ENCODE measurements around the gene NEK10.
A peak's percentile ranks its signal among the peaks of the same experiment; 100 is the strongest.
"Not testable (repeated sequence)": the region's sequence is repeated elsewhere in the genome, so short reads cannot be mapped to it uniquely, and the experiment has no call there.

Gene NEK10, protein sequence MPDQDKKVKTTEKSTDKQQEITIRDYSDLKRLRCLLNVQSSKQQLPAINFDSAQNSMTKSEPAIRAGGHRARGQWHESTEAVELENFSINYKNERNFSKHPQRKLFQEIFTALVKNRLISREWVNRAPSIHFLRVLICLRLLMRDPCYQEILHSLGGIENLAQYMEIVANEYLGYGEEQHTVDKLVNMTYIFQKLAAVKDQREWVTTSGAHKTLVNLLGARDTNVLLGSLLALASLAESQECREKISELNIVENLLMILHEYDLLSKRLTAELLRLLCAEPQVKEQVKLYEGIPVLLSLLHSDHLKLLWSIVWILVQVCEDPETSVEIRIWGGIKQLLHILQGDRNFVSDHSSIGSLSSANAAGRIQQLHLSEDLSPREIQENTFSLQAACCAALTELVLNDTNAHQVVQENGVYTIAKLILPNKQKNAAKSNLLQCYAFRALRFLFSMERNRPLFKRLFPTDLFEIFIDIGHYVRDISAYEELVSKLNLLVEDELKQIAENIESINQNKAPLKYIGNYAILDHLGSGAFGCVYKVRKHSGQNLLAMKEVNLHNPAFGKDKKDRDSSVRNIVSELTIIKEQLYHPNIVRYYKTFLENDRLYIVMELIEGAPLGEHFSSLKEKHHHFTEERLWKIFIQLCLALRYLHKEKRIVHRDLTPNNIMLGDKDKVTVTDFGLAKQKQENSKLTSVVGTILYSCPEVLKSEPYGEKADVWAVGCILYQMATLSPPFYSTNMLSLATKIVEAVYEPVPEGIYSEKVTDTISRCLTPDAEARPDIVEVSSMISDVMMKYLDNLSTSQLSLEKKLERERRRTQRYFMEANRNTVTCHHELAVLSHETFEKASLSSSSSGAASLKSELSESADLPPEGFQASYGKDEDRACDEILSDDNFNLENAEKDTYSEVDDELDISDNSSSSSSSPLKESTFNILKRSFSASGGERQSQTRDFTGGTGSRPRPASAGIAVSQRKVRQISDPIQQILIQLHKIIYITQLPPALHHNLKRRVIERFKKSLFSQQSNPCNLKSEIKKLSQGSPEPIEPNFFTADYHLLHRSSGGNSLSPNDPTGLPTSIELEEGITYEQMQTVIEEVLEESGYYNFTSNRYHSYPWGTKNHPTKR

DNA sequence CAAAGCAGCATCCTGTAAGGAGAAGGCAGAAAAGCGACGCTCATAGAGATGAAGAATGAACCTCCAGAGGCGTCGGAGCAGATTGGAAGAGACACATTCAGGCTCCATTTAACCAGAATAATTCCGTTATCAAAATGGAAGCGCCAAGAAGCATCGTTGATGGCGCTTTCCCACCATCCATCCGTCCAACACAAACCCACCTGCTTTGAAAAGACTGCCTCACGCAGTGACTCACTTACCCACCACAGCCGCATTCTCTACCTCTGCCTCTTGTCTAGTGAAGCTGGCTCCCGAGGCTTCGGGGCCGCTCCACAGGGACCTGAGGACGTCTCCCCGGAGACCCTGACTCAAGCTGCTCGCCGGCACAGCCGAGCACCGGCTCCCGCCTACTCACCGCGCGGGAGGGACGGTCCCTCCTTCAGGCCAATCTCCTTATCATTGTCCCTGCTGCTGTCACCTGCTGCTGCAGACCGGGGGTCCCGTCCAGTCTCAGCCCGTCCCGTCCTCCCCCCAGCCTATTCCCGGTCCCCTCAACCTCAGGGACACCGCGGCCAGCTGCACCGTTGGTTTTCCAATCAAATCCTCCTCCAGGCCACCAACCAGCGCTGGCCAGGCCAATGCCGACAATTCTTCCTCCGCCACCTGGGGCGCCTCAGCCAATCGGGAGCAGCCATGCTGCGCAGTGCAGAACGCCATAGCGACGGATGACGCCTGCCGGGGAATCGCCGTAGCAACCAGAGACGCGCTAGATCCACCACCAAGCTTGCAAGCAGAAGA is at the start of gene NEK10:
TSS of gene NEK10 (minus strand) at position 553 of the 777 bp plus-strand sequence. CDS start 16,501 bp downstream, outside the sequence.
- no peak for DNase-seq (ENCODE audit: low read depth)

DNA sequence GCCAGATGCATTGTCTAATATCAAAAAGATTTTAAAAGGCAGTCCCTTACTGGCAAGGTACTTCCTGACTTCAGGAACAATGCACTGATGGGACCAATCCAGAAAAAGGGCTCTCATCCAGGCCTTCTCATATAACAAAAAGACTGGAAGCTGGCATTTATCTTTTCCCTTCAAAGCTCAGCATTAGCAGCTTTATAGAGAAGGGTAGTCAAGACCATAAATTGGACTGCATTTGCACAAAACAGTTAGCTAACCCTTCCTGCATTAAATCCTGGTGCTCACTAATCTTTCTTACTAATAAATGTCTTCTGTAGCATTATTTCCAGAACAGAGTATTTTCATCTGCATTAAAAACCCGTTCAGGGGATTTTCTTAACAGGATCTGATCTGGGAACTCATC is 46.0 kb upstream of the NEK10 start:
- no peak for DNase-seq (ENCODE audit: low read depth)

DNA sequence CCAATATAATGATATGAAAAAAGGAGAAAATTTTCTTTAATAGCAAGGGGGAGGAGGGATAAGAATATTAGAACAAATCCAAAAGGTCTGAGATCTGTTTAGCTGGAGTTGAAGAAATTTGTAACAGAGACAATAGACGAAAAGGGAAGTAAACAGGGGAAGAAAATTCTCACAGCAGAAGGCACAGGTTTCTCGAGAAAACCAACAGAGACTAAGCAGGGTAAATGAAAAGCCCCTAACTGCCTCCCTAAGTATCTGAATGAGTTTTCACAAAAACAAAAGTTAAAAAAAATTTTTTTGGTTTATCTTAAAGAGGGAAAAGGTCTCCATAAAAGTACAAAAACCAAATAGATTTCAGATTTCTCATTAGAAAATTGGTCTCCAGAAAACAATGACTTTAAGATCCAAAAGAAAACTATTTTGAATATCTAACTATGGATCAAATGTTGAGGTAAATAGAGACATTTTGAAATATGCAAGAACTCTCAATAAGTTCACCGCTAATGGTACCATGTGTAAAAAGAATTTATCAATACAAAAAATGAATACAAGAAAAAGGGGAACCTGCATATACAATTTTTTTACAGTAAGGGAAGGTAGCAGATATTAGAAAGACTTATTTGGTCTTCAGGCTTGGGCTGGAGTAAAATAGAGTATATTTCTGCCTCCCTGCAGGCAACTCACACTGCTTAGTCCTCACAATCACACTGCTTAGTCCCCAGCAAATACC is 23.9 kb upstream of the NEK10 start:
- DNase-seq (ENCODE audit: low read depth) = no peak

DNA sequence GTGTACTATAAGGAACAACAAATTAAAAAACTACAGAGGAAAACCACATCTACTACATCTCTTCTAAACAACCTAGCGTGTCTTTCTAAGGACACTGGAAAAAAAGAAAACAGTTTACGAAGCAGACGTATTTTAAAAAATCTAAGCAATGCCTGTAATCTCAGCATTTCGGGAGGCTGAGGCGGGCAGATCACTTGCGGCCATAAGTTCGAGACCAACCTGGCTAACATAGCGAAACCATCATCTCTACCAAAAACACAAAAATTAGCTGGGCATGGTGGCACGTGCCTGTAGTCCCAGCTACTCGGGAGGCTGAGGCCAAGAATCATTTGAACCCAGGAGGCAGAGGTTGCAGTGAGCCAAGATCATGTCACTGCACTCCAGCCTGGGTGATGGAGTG is 23.2 kb upstream of the NEK10 start:
- DNase-seq (ENCODE audit: low read depth) = not testable (repeated sequence)

DNA sequence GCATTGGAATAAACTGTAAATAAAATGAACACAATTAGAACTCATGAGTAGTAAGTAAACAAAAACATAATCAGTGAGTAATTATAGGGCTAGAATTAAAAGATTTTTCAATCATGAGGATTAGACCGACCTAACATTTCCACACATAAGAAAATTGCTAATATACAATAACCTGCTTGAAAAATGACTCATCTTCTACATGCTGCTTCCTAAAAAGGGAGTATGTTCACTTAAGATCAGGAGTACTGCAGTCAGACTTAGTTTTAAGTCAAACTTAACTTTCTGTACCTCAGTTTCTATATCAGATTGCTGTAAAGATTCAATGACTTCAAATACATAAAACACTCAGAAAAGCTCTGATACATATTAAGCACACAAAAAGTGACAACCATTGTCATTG is 22.6 kb upstream of the NEK10 start:
- no peak for DNase-seq (ENCODE audit: low read depth)

DNA sequence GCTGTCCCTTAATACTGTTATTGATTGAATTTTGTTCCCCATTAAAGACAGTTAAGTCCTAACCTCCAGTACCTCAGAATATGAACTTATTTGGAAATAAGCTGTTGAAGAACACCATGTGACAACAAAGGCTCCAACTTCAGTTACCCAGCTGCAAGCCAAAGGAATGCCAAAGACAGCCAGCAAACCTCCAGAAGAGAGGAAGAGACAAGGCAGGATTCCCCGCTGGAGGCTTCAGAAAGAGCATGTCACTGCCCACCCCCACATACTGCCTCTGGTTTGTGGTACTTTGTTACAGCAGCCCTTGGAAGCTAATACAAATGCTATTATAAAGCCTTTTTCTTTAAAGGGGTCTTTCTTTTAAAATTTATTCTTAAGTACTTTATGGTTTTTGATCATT is 18.4 kb upstream of the NEK10 start:
- DNase-seq (ENCODE audit: low read depth) = no peak

DNA sequence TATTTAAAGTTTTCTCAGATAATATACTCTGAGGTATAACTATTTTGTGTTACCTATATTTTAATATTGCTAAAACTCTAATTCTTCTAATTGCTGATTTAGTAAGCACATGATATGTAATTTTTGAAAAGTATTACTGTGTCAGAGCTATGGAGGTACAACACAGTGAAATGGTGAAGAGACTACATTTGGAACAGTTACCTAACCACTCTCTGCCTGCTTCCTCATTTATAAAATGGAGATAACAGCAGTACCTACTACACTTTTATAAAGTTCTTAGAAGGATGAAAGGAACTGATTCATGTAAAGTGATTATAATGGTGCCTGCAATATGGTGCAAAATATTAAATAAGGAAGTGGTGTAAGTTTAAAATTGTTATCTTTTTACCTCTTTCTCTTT is 16.3 kb upstream of the NEK10 start:
- no peak for DNase-seq (ENCODE audit: low read depth)

DNA sequence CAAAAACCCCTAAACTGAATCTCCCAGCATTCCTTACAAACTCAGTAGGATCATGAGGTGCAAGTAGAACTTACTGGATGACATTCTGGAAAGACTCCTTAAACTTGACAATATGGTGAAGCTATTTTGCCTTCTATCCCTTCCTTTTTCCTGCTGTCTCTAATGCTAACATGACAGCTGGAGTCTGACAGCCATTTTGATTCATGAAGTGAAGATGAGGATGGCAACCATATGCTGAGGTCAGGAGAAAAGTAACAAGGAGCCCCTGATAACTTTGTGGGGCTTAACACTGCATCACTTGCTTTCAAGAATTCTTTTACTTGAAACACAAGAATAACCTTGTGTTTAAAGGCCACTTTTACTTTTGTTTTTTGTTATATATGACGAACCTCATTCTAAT is 15.0 kb upstream of the NEK10 start:
- DNase-seq (ENCODE audit: low read depth) = no peak

DNA sequence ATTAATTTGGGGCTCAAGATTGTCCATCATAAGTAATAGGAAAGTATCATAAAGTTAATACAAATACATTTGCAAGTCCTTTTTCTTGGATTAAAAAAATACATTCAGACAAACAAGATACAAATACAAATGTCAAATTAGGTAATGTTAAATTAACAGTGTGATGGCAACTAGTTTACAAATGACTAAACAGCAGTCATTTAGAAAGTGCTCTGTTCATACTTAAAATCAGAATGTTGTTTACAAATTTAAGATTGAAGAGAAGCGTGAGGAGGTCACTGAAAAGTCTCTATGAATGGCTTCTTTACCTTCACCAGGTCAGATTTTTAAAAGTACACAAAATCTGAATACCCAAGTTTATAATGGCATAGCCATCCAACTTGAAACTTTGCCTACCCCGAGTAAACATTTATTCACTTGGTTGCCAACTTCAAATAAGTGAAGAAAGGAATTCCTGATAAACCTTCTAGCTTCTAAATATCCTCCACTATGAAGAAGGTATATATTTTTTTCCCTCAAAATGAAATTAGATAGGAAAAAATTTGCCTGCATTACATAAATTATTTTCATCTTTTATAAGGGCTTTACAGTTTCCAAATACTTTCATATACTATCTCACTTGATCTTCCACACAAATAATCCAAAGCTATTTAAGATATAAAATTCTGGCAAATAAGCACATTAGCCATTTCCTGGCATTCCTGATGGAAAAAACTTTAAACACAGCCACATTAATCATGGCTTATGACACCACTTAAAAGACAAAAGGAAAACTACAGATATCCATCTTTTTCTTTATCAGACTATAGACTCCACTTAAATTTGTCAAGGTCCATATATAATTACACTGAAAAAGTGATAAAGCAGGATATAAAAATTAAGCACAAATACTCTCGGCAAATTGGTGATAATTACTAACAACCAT is 11.5 kb upstream of the NEK10 start:
- DNase-seq (ENCODE audit: low read depth) = no peak

DNA sequence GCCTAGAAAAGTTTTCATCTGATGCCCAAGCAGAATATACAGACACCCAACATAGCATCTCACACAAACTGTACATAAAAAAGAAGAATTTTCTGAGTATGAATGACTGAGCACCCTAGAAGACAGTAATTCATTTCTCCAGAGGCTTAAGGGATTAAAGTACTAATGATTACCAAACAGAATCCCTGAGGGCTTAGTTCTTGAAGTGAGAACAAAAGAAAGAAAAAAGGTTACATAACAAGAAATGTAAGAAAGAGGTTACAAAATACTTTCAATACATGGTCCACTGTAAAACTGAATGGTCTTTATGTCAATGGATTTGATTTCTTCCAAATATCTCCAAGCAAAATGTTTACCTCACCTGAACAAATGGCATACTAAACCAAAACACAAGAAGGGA is 9.1 kb upstream of the NEK10 start:
- no peak for DNase-seq (ENCODE audit: low read depth)

DNA sequence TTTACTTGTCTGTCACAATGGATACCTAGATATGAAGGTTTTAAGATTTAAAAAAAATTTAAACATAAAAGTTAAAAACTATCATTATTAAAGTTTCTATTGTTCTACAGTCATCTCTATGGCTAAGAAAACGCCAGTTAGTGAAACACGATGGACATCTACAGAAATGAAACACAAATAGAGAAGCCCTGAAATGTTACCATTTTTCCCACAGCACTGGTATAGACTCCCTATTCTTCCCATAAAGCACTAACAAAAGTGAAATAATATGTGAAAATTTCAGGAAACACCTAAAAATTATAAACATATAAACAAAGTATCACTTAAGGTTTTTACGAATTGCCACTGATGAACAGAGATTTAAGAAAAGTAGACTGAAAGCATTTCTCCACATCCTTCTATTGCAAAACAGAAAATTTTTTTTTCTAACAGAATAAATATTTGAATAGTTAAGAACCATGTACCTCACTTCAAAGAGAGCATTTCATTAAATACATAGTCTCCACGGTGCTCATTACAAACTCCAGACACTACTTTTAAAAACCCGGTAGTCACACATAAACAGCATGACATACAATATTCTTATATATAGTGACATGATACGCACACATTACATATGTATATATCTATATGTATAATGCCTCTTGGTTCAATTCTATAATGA is 7.1 kb upstream of the NEK10 start:
- no peak for DNase-seq (ENCODE audit: low read depth)

DNA sequence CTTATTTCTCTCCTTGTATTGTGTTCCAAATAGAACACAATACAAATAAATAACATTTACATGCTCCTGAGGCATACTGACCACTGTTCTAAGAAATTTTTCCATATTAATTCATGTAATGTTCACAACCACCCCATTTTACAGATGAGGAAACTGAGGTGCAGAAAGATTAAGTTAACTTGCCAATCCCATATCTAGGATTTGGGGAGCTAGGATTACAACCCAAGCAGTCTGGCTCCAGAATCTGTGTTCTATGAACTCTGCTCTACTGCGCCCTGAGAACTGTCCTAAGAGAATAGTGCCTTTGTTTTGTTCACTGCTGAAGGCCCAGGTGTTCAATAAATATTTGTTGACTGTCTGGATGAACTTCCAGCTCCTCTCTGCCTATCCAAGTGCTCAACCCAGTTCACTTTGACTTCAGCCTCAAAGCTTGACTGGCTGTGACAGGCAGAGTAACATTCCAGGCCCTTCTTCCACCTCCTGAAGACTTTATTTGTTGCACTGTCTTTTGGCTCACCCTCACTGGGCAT is 3.1 kb downstream of the NEK10 start:
- DNase-seq (ENCODE audit: low read depth) = no peak

DNA sequence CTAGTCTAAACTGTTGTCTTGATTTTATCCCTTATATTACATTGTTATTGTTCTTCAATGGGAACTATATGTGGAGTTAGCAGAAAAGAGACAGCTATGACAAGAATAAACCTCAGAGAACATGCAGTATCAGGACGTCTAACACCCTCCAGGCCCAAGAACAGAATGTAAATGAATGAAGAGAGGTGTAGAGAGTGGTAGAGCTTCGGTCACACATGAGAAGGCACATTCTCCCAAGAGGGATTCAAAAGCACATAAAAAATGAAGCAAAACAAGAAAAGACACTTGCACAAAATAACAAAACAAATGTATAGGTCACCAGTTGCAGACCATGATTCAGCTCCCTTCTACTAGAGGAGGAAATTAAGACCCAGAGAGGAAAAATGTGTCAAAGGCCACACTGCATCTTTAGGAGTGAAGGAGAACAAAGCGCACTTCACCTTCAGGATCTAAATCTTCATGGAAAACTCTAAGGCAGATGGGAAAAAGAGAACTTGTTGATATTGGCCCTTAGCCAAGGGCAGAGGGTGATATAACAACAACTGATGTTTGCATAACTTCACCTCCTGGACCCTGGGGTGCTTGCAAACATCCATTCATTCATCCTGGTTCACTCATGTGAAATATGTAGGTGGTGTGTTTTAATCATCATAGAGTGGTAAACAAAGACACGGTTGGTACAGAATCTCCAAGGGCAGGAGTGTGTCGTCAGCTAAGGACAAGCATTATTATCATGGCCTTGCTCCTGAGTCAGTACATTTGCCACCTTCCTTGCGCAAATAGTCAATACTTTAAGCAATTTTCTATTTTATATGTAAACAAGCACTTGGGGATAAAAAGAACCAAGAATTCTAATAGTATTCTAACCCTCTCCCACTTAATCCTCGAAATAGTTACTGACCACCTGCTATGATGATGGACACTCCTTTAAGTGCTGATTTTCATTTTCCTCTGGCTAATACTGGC is 8.8 kb downstream of the NEK10 start:
- peak; percentile 22 for DNase-seq (ENCODE audit: low read depth)

DNA sequence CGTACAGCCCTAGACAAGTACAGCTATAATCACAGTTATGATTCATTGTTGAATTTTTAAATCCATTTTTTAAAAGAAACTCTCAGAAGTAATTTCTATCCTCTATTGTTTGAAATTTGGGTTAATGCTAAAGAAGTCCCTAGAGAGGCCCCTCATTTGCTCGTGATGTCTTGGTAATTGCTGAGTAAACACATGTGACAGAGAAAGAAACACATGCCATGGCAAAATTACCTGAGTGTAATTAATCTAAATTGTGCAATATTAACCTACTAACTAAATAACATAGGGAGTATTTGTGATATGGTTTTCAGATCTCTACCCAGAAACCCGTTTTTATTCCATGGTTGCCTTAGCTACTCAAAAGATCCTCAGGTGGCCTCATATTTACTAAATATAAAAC is 10.8 kb downstream of the NEK10 start:
- DNase-seq (ENCODE audit: low read depth) = no peak

DNA sequence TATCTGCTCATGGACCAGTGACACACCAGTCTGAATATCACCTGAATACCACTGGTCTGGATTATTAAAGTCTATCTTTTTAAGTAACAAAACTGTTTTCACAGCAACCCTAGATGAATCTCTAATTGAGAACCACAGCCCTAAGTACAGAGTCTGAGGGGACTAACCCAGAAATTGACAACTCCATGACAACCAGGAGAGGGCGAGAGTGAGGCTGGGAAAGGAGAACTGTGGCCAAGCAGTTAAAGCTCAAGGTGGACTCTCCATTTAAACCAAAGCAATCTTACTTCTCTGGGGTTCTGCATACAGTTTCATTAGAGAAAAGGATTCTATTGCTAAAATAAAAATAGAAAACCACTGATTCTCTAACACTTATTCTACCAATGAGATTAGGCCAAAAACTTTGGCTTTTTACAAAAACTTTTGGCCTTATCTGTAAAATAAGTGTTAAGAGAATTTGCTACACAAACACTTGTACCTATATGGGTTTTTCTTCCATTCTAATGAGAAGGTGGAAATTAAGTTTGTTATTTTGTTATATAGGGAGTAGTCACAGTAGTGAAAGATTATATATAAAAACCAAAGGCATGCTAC is 11.4 kb downstream of the NEK10 start:
- DNase-seq (ENCODE audit: low read depth) = peak; percentile 41

DNA sequence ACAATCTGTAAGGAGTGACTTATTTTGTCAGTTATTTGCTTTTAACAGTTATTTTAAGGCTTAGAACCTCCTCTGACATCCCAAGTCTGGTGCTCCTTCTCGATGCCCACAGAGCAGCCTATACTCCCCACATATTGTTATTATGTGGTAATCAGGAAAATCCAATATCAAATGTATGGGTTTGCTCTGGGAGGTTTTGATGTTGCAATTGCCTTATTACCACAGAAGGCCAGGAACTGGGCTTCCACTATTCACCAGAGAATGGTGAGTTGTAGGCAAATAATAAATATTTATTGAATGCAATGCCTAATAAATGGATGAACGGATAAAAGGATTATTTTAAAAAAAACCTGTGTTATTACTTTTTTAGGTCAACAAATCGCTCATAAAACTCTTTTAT is 12.2 kb downstream of the NEK10 start:
- DNase-seq (ENCODE audit: low read depth) = no peak

DNA sequence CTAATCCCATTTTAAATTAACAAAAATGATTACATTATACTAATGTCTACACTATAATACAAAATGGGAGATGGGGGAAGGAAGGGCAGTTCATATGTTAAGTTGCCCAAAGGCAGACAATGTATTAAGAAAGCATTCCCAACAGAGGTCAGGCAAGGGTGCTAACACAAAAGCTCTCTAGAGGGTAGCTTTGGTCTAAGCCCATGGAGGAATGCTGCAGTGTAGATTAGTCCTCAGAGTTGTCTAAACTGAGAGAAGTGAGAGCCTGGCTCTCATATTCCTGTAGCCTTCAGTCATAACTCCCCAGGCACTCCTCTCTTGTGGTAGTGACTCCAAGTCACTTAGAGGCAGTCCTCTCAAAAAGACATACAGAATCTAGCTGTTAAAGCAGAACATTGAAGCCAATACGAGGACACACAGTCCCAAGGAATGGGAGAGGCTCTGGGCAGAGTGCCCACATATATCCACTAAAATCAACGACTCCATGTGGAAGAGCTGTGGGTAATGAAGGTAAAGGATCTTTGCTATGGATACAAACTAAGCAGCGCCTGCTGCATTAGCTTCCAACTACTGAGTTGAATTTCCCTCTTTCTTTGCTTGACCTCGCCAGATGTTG is 14.5 kb downstream of the NEK10 start:
- no peak for DNase-seq (ENCODE audit: low read depth)
